HEK293 (cell line): ENCODE data around the gene UBE2D3.

Source experiments
- CTCF ChIA-PET: fragments of 350-600 bp; formaldehyde crosslinking; extraction: SDS; loops from one replicate; lab custom pipeline; 2021; ENCODE audit warnings: antibody characterized with exemption; lab: Yijun Ruan, JAX
- POLR2A ChIA-PET: fragments of 300-600 bp; formaldehyde crosslinking; extraction: SDS; loops from one replicate; lab custom pipeline; 2020; ENCODE audit warnings: antibody characterized with exemption, inconsistent platforms; lab: Yijun Ruan, JAX
- H3K27ac ChIP-seq: fragments of 200-500 bp; sonication (Bioruptor generic); 2 replicates; pipeline ENCODE4 v1.5.1; 2014; ENCODE audit warnings: low read depth, low read length, control low read depth, inconsistent platforms; ENCODE audit errors: extremely low read depth
- H3K36me3 ChIP-seq, 2 experiments: fragments of 200-500 bp in 1 of 2; sonication (Bioruptor generic) in 1 of 2; 1 replicate in 1 of 2; 2 replicates in 1 of 2; pipeline ENCODE4 v1.5.1; 2014 to 2017; ENCODE audit warnings: inconsistent platforms in 2 of 2, low read length in 2 of 2; ENCODE audit not compliant: control insufficient read depth in 2 of 2, insufficient read depth in 1 of 2
- H3K4me1 ChIP-seq: fragments of 200-500 bp; sonication (Bioruptor generic); 2 replicates; pipeline ENCODE4 v1.5.1; 2014; ENCODE audit warnings: mild to moderate bottlenecking, low read length, inconsistent platforms; ENCODE audit not compliant: control insufficient read depth, insufficient read depth
- H3K4me3 ChIP-seq: 2 replicates; pipeline ENCODE4 v1.5.1; 2011; ENCODE audit warnings: low read depth, mild to moderate bottlenecking, control low read depth, low read length, moderate library complexity
- H3K9me3 ChIP-seq: fragments of 200-500 bp; sonication (Bioruptor generic); 2 replicates; pipeline ENCODE4 v1.5.1; 2014; ENCODE audit warnings: low read depth, low read length, inconsistent platforms; ENCODE audit not compliant: control insufficient read depth, insufficient read depth
- GFI1B ChIP-seq: fragments of 450-650 bp; formaldehyde crosslinking; IDR thresholded peaks from 2 replicates; pipeline ENCODE4 v1.5.1; 2016; ENCODE audit warnings: missing biosample characterization, missing genetic modification characterization
- KLF16 ChIP-seq: fragments of 450-650 bp; formaldehyde crosslinking; IDR thresholded peaks from 2 replicates; pipeline ENCODE4 v1.5.1; 2017; ENCODE audit warnings: missing biosample characterization, missing genetic modification characterization
- ZNF121 ChIP-seq: fragments of 450-650 bp; formaldehyde crosslinking; IDR thresholded peaks from 2 replicates; pipeline ENCODE4 v1.5.1; 2016; ENCODE audit warnings: missing biosample characterization, missing genetic modification characterization
- ZNF157 ChIP-seq: fragments of 450-650 bp; formaldehyde crosslinking; IDR thresholded peaks from 2 replicates; pipeline ENCODE4 v1.5.1; 2016; ENCODE audit warnings: missing biosample characterization, missing genetic modification characterization
- ZNF23 ChIP-seq: fragments of 450-650 bp; formaldehyde crosslinking; IDR thresholded peaks from 2 replicates; pipeline ENCODE4 v1.5.1; 2016; ENCODE audit warnings: missing biosample characterization, missing genetic modification characterization, borderline replicate concordance
- ZNF324 ChIP-seq: fragments of 450-650 bp; formaldehyde crosslinking; IDR thresholded peaks from 2 replicates; pipeline ENCODE4 v1.5.1; 2016; ENCODE audit warnings: missing biosample characterization, missing genetic modification characterization
- ZNF48 ChIP-seq: fragments of 450-650 bp; formaldehyde crosslinking; IDR thresholded peaks from 2 replicates; pipeline ENCODE4 v1.5.1; 2016; ENCODE audit warnings: missing biosample characterization, missing genetic modification characterization
- ZNF600 ChIP-seq: fragments of 450-650 bp; formaldehyde crosslinking; IDR thresholded peaks from 2 replicates; pipeline ENCODE4 v1.5.1; 2016; ENCODE audit warnings: missing biosample characterization, missing genetic modification characterization
- ZNF660 ChIP-seq: fragments of 450-650 bp; IDR thresholded peaks from 2 replicates; pipeline ENCODE4 v1.5.1; 2018; ENCODE audit warnings: missing biosample characterization, mild to moderate bottlenecking, missing genetic modification characterization
- TF ChIP-seq, protein P1 (sequence below): fragments of 450-650 bp; IDR thresholded peaks from 2 replicates; pipeline ENCODE4 v1.5.1; 2018; ENCODE audit warnings: missing biosample characterization, mild to moderate bottlenecking, missing genetic modification characterization
- TF ChIP-seq, protein P2 (sequence below): fragments of 450-650 bp; formaldehyde crosslinking; IDR thresholded peaks from 2 replicates; pipeline ENCODE4 v1.5.1; 2016; ENCODE audit warnings: missing biosample characterization, missing genetic modification characterization
- TF ChIP-seq, protein P3 (sequence below): fragments of 450-650 bp; formaldehyde crosslinking; IDR thresholded peaks from 2 replicates; pipeline ENCODE4 v1.5.1; 2016; ENCODE audit warnings: missing biosample characterization, missing genetic modification characterization
- TF ChIP-seq, protein P4 (sequence below): fragments of 450-650 bp; formaldehyde crosslinking; IDR thresholded peaks from 2 replicates; pipeline ENCODE4 v1.5.1; 2017; ENCODE audit warnings: missing biosample characterization, missing genetic modification characterization

Gene UBE2D3

DNA sequence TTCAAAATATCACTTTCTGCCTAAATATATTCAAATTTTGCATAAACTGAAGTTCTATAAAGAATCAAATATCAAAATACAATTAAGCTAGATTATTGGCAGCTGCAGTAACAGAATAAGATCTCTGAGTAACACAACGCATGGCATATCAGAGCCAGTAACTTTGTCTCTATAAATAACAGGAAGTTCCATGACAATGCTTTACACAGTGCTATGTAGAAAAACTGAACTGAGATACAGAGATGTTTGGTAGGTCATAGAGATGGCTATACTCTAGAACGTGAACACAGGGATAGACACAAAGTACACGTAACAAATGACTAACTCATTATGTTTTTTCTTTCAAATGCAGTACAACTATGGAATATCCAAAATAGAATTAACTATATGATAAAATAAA, 18.2 kb downstream of the UBE2D3 start:
- no peak overlapping the region for H3K4me3 ChIP-seq
- peaks cover 0 to 68% of the 10 kb centered on the region in 2 experiments; a peak in 2 of 3 replicates for H3K36me3 ChIP-seq
- no peak for TF ChIP-seq ZNF157
- TF ChIP-seq ZNF48 (tag by site-specific recombination) = no peak
- no peak for TF ChIP-seq GFI1B (tag by site-specific recombination)
- no peak for TF ChIP-seq ZNF600 (tag by site-specific recombination)
- TF ChIP-seq, protein P1, sequence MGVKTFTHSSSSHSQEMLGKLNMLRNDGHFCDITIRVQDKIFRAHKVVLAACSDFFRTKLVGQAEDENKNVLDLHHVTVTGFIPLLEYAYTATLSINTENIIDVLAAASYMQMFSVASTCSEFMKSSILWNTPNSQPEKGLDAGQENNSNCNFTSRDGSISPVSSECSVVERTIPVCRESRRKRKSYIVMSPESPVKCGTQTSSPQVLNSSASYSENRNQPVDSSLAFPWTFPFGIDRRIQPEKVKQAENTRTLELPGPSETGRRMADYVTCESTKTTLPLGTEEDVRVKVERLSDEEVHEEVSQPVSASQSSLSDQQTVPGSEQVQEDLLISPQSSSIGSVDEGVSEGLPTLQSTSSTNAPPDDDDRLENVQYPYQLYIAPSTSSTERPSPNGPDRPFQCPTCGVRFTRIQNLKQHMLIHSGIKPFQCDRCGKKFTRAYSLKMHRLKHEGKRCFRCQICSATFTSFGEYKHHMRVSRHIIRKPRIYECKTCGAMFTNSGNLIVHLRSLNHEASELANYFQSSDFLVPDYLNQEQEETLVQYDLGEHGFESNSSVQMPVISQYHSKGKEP (tag by site-specific recombination) = no peak
- TF ChIP-seq, protein P2, sequence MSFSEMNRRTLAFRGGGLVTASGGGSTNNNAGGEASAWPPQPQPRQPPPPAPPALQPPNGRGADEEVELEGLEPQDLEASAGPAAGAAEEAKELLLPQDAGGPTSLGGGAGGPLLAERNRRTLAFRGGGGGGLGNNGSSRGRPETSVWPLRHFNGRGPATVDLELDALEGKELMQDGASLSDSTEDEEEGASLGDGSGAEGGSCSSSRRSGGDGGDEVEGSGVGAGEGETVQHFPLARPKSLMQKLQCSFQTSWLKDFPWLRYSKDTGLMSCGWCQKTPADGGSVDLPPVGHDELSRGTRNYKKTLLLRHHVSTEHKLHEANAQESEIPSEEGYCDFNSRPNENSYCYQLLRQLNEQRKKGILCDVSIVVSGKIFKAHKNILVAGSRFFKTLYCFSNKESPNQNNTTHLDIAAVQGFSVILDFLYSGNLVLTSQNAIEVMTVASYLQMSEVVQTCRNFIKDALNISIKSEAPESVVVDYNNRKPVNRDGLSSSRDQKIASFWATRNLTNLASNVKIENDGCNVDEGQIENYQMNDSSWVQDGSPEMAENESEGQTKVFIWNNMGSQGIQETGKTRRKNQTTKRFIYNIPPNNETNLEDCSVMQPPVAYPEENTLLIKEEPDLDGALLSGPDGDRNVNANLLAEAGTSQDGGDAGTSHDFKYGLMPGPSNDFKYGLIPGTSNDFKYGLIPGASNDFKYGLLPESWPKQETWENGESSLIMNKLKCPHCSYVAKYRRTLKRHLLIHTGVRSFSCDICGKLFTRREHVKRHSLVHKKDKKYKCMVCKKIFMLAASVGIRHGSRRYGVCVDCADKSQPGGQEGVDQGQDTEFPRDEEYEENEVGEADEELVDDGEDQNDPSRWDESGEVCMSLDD = no peak
- TF ChIP-seq ZNF660 (tag by site-specific recombination) = no peak
- no peak for TF ChIP-seq KLF16 (tag by site-specific recombination)
- H3K9me3 ChIP-seq = no peaks in the 10 kb centered on the region
- POLR2A ChIA-PET = interaction anchor here (1.0 kb wide), 1 partner anchor 19 kb away, joined by 3 read pairs; the partner anchor contains the start of gene UBE2D3
- no peaks in the 10 kb centered on the region for H3K4me1 ChIP-seq
- CTCF ChIA-PET = interaction anchor here (0.8 kb wide), 1 partner anchor 188 kb away, joined by 3 read pairs; no protein-coding TSS in a partner anchor
- H3K27ac ChIP-seq = no peak overlapping the region

DNA sequence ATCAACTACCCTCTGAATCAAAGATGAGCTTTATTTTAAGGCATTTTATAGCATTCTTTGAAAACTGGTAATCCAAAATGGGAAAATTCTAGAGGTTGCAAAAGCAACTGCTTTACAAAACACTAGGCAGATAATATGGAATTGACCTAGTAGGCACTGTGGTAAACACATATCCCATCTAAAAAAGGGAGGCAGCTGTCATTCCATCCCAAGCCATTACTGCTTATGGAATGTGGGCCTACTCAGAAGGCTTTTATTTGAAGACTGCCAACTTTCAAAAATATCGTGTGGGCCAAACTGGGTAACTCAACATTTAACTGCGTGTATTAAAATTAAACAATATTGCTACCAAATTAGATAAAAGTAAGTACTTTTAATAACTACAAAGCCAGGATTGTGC, 19.3 kb downstream of the UBE2D3 start:
- Histone ChIP-seq H3K4me3 (no peak overlapping the region), H3K9me3 (no peaks in the 10 kb centered on the region), H3K4me1 (no peaks in the 10 kb centered on the region), H3K36me3 (peaks cover 0 to 71% of the 10 kb centered on the region in 2 experiments; a peak in 2 of 3 replicates), H3K27ac (no peak overlapping the region)
- ChIA-PET POLR2A (no interaction called here), CTCF (interaction anchor here (1.0 kb wide), 1 partner anchor 200 kb away, joined by 3 read pairs; no protein-coding TSS in a partner anchor)
- TF ChIP-seq, protein P2 = no peak
- TF ChIP-seq, protein P3, sequence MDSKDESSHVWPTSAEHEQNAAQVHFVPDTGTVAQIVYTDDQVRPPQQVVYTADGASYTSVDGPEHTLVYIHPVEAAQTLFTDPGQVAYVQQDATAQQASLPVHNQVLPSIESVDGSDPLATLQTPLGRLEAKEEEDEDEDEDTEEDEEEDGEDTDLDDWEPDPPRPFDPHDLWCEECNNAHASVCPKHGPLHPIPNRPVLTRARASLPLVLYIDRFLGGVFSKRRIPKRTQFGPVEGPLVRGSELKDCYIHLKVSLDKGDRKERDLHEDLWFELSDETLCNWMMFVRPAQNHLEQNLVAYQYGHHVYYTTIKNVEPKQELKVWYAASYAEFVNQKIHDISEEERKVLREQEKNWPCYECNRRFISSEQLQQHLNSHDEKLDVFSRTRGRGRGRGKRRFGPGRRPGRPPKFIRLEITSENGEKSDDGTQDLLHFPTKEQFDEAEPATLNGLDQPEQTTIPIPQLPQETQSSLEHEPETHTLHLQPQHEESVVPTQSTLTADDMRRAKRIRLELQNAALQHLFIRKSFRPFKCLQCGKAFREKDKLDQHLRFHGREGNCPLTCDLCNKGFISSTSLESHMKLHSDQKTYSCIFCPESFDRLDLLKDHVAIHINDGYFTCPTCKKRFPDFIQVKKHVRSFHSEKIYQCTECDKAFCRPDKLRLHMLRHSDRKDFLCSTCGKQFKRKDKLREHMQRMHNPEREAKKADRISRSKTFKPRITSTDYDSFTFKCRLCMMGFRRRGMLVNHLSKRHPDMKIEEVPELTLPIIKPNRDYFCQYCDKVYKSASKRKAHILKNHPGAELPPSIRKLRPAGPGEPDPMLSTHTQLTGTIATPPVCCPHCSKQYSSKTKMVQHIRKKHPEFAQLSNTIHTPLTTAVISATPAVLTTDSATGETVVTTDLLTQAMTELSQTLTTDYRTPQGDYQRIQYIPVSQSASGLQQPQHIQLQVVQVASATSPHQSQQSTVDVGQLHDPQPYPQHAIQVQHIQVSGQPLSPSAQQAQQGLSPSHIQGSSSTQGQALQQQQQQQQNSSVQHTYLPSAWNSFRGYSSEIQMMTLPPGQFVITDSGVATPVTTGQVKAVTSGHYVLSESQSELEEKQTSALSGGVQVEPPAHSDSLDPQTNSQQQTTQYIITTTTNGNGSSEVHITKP = no peak

DNA sequence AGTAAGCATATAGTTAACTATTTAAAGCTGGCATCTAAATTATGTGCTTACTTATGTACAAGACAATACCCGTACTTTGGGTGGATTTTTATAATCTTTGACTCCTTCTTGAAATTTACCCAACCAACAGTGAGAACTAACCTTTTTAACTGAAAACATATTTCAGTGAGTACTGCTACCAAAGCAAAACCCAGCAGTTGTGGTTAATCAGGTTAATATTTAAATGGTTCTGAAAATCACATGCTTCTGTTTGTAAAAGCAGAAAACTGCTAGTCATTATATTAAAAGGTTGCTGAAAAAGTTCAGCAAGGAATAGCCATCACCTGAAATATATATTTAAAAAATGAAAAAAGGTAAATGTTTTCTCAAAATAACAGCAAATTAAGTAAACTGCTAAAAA, 20.0 kb downstream of the UBE2D3 start:
- Histone ChIP-seq H3K4me1 (no peaks in the 10 kb centered on the region), H3K9me3 (no peaks in the 10 kb centered on the region), H3K36me3 (peaks cover 0 to 77% of the 10 kb centered on the region in 2 experiments), H3K4me3 (no peak overlapping the region), H3K27ac (no peak overlapping the region)
- ChIA-PET CTCF (interaction anchor here (1.0 kb wide), 1 partner anchor 200 kb away, joined by 3 read pairs; no protein-coding TSS in a partner anchor), POLR2A (no interaction called here)
- TF ChIP-seq ZNF121 (tag by site-specific recombination) (no peak), ZNF324 (tag by site-specific recombination) (no peak), ZNF23 (tag by site-specific recombination) (no peak)
- TF ChIP-seq, protein P2 = no peak
- TF ChIP-seq, protein P4, sequence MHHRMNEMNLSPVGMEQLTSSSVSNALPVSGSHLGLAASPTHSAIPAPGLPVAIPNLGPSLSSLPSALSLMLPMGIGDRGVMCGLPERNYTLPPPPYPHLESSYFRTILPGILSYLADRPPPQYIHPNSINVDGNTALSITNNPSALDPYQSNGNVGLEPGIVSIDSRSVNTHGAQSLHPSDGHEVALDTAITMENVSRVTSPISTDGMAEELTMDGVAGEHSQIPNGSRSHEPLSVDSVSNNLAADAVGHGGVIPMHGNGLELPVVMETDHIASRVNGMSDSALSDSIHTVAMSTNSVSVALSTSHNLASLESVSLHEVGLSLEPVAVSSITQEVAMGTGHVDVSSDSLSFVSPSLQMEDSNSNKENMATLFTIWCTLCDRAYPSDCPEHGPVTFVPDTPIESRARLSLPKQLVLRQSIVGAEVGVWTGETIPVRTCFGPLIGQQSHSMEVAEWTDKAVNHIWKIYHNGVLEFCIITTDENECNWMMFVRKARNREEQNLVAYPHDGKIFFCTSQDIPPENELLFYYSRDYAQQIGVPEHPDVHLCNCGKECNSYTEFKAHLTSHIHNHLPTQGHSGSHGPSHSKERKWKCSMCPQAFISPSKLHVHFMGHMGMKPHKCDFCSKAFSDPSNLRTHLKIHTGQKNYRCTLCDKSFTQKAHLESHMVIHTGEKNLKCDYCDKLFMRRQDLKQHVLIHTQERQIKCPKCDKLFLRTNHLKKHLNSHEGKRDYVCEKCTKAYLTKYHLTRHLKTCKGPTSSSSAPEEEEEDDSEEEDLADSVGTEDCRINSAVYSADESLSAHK (tag by site-specific recombination) = no peak
